Right renal pelvis (tissue), 4 donors: ENCODE data around the gene SKIDA1. TPM values are rescaled to one million over a fixed set of nuclear protein-coding genes. Genes with fewer than 3 reads are reported as not detected.

ENCODE experiments used
- DNase-seq, 4 donors: peaks; one replicate each; pipeline ENCODE4 v3.0.0-alpha.2; 2013; ENCODE audit warnings: low read depth in 4 of 4, low spot score in 3 of 4, missing footprints in 1 of 4
- polyA plus RNA-seq, 4 donors: library from polyadenylated mRNA; unstranded; fragments of 120-200 nt; gene quantifications; one replicate each; pipeline ENCODE4 v1.2.1, GENCODE V29; 2013; ENCODE audit not compliant: insufficient read length in 4 of 4

Gene SKIDA1
- polyA plus RNA-seq, 4 donors: 9.7 to 11.5 (median 10.2) TPM

DNA sequence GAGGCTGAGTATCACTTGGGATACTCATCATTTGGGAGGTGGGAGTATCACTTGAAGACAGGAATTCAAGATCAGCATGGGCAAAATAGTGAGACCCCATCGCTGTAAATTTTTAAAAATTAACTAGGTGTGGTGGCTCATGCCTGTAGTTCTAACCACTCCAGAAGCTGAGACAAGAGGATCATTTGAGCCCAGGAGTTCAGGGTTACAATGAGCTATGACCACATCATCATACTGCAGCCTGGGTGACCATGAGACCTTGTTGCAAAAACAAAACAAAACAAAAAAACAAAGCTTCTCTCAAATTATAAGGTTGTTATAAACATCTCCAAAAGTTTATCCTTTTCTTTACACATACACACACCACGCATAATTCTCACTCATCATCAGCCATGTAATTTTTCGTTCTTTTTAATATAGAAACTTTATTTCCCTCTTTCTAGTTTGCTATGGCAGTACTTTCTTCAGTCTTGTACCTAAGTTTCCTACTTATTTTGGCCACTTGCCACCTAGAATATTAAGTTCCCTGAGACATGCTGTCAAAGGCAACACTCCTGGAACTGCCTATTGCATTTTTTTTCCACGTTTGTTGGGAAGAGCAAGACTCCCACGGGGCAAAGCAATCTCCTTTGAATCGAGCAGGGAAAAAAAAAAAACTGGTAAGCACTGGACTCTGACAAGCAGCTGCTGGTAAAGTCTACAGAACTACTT is 37.1 kb downstream of the SKIDA1 start:
- peak in 1 of 4 donors; percentile 63 for DNase-seq

DNA sequence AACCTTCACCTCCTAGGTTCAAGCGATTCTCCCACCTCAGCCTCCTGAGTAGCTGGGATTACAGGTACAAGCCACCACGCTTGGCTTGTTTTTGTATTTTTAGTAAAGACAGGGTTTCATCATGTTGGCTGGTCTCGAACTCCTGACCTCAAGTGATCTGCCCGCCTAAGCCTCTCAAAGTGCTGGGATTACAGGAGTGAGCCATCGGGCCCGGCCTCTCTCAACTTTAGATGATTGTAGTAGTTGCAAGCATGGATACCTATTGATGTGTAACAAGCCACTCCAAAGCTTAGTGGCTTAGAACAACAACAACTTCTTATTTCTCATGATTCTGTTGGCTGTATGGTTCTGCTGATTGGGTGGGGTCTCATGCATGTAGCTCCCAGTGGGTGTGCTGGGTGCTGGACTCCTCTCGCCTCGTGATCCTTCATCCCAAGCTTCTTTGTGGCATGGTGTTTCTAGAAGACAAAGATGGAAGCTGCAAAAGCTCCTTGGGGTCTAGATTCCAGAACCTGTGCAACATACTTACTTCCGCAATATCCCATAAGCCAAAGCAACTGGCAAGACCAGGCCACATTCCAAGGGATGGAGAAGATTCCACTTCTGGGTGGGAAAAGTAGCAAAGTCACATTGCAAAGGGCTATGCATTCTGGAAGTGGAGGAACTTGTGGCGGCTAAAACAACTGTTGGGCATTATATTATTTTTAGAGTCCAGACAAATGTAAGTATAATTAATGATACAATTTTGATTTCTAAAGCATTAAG is 37.9 kb downstream of the SKIDA1 start:
- DNase-seq: no peak

DNA sequence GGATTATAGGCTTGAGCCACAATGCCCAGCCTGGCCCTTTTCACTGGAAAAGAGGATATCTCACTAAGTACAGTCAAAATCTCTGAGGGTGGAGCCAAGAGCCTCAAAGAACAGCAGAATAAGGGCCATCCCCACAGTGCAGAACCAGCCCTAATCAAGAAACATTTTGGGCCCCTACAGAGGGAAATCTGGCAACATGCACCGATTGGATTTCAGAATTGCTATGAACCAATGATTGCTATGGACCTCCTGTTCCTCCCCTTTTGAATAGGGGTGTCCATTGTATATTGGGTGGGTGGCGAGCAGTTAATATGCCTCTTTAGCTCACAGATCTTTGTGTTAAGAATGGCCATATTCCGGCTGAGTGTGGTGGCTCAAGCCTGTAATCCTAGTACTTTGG is 42.7 kb downstream of the SKIDA1 start:
- no peak for DNase-seq

DNA sequence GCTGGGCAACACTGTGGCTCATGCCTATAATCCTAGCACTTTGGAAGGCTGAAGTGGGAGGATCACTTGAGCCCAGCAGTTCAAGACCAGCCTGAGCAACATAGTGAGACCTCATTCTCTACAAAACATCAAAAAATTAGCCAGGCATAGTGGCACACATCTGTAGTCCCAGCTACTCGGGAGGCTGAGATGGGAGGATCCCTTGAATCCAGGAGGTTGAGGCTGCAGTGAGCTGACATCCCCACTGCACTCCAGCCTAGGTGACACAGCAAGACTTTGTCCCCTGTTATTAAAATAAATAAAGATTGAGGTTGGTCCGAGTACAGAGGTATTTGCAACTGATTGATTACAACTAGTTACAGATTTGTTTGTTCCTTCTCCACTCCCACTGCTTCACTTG is 44.1 kb downstream of the SKIDA1 start:
- DNase-seq: no peak

DNA sequence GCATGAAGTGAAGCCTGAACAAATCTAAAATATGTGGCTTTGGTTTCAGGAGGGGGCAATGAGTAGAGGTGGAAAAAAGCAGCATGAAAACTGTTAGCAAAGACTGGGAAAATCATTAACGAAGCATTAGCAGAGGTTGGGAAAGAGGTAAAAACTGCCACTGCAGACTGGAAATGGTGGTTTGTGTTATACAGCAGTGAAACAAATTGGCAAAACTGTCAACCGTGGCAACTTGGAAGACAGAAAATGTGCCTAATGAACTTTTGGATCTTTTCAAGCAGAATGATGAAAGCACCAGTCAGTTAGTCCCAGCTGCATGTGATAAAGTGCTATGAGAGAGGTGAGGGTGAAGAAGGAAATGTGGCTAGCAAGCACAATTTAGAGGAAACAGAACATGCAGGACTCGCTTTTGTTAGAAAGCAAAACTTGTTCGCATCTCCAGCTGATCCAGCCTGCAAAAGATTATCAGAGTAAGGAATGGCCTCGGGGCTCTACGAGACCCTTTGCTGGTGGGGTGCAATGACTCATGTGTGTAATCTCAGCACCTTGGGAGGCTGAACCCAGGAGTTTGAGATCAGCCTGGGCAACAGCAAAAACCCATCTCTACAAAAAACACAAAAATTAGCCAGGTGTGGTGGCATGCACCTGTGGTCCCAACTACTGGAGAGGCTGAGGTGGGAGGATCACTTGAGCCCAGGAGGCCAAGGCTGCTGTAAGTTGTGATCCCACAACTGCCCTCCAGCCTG is 45.7 kb downstream of the SKIDA1 start:
- DNase-seq: no peak

DNA sequence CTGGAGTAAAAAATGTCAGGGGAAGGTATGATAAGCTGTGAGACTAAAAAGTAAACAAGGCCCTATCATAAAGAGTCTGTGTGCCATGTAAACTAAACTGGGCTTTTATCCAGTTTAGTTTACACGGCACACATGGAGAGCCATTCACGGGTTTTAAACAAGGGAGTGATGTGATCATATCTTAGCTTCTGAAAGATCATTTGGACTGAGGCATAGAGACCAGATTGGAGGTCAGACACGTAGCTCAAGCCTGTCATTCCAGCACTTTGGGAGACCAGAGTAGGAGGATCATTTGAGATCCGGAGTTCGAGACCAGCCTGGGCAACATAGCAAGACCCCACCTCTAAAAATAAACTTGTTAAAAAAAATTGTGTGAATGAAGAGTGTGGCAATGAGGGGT is 50.1 kb downstream of the SKIDA1 start:
- DNase-seq: no peak

DNA sequence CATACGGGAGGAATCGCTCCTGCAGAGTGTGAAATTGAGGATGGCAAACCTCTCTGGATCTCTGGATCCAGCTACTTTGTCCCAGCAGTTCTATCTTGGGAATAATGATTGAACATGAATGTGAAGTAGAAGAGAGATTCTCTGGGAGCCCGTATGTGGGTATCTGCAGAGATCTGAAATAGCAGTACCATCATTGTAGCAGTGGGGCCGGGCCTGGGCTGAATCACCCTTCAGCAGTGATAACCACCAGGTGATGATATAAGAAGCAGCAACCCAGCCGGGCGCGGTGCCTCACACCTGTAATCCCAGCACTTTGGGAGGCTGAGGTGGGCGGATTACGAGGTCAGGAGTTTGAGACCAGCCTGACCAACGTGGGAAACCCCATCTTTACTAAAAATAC is 51.9 kb downstream of the SKIDA1 start:
- DNase-seq: no peak

DNA sequence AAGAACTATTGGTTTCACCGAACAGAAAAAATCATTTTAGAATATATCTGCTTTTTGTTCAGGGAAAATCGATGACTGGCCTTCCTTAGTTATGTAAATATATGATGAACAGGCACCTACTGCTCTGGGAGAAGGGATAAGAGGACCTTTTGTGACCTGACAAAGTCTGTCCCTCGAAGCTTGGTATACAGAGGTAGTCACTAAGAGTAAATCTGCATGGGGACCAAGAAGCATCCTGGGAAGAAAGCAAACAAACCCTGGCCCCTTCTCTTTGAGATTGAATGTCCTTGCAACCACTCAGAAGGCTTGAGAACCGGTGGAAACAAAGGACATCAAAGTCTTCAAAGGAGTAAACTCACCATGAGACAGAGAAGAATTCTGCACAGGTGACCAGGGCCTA is 52.3 kb downstream of the SKIDA1 start:
- DNase-seq: no peak

DNA sequence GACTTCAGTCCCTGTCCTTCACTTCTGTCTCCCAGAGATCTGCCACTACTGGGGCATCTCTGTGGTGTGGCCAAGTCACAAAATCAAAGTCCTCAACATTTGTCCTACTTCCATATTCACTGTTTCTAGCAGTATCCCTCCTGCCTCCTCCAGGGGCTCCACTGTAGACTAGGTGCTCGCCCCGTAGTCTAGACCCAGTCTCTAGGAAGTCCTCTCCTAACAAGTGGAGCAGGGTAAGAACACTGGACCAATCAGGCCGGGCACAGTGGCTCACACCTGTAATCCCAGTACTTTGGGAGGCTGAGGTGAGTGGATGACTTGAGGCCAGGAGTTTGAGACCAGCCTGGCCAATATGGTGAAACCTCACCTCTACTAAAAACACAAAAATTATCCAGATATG is 57.4 kb downstream of the SKIDA1 start:
- no peak for DNase-seq

DNA sequence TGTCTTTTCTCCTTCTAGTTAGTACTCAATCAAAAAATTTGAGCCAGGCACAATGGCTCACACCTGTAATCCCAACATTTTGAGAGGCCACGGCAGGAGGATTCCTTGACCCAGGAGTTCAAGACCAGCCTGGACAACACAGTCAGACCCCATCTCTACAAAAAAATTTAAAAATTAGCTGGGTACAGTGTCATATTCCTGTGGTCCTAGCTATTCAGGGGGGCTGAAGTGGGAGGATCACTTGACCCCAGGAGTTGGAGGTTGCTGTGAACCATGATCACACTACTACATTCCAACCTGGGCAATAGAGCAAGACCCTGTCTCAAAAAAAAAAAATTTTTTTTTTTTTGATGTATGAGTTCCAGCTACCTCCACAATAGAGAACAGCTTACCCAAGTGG is 57.8 kb downstream of the SKIDA1 start:
- DNase-seq: no peak

DNA sequence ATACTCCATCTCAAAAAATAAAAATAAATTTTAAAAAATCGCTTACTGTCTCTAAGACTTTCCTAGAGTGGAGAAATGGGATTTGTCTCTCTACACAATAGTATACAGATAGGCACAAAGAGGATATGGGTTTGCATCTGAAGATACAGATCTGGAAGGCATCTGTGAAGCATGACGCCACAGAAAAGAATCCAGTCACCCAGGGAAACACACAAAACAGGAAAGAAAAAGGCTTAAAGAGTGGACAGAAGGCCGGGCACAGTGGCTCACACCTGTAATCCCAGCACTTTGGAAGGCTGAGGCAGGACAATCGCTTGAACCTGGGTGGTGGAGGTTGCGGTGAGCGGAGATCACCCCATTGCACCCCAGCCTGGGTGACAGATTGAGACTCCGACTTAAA is 61.3 kb downstream of the SKIDA1 start:
- no peak for DNase-seq

Other genes with a start within 250 kb of the SKIDA1 start
- gene MLLT10, start 8.6 kb upstream of the SKIDA1 start, polyA plus RNA-seq: 10 to 100 TPM; 42.4 to 49.3 (median 47.3) TPM